GM21737 (cell line): ENCODE data around the gene CHN1.

Source experiments
- ATAC-seq: cut with Tn5 transposase; IDR thresholded peaks from one replicate; pipeline ENCODE4 v1.9.1; 2021; ENCODE audit warnings: mild to moderate bottlenecking, moderate library complexity; ENCODE audit not compliant: unreplicated experiment

Gene CHN1

GRCh38 chr2:175011505-175011904, 6.3 kb upstream of the CHN1 start:
- ATAC-seq: no peak

GRCh38 chr2:175010848-175011254, 5.7 kb upstream of the CHN1 start:
- no peak for ATAC-seq

GRCh38 chr2:175009917-175010621, 4.9 kb upstream of the CHN1 start:
- no peak for ATAC-seq

- ATAC-seq: no peak
These were observed 3.8 kb upstream of the CHN1 start for GRCh38 chr2:175008801-175009495.

- no peak for ATAC-seq
These were observed 2.8 kb upstream of the CHN1 start for GRCh38 chr2:175008009-175008408.

- ATAC-seq: no peak
These were observed 2.3 kb upstream of the CHN1 start for GRCh38 chr2:175007510-175007909.

GRCh38 chr2:175006281-175006680, 1.1 kb upstream of the CHN1 start:
- no peak for ATAC-seq

GRCh38 chr2:175005733-175006264, 618 bp upstream of the CHN1 start:
- ATAC-seq: no peak

GRCh38 chr2:175004730-175004979, 526 bp downstream of the CHN1 start:
- peak; percentile 31 for ATAC-seq

- no peak for ATAC-seq
These were observed 1.1 kb downstream of the CHN1 start for GRCh38 chr2:175003875-175004729.

- no peak for ATAC-seq
These were observed 2.5 kb downstream of the CHN1 start for GRCh38 chr2:175002547-175003274.

GRCh38 chr2:175001566-175001965, 3.6 kb downstream of the CHN1 start:
- ATAC-seq: no peak

GRCh38 chr2:174997110-174997509, 8.1 kb downstream of the CHN1 start:
- no peak for ATAC-seq

- no peak for ATAC-seq
These were observed 8.6 kb downstream of the CHN1 start for GRCh38 chr2:174996622-174997021.

GRCh38 chr2:174994381-174994780, 10.8 kb downstream of the CHN1 start:
- ATAC-seq: no peak

- ATAC-seq: no peak
These were observed 12.3 kb downstream of the CHN1 start for GRCh38 chr2:174992886-174993285.

GRCh38 chr2:174985614-174986013, 19.6 kb downstream of the CHN1 start:
- ATAC-seq: no peak

GRCh38 chr2:174984561-174984960, 20.6 kb downstream of the CHN1 start:
- ATAC-seq: no peak

GRCh38 chr2:174981331-174981730, 23.9 kb downstream of the CHN1 start:
- no peak for ATAC-seq

GRCh38 chr2:174979996-174980395, 25.2 kb downstream of the CHN1 start:
- ATAC-seq: no peak

- no peak for ATAC-seq
These were observed 27.8 kb downstream of the CHN1 start for GRCh38 chr2:174977364-174977763.
